Ascending aorta (tissue), 2 donors: ENCODE measurements around the gene ECE2. TPM values are rescaled to one million over a fixed set of nuclear protein-coding genes. Genes with fewer than 3 reads are reported as not detected.

ENCODE experiments used
- DNase-seq, 2 donors: peaks; one replicate each; pipeline ENCODE4 v3.0.0-alpha.2; 2019; ENCODE audit warnings: low spot score in 2 of 2
- H3K27ac ChIP-seq, 2 donors: fragments of 200-600 bp; sonication (generic); one replicate each; pipeline ENCODE4 v1.5.1; 2016 to 2017; ENCODE audit warnings: mild to moderate bottlenecking in 1 of 2
- H3K27me3 ChIP-seq: fragments of 200-600 bp; sonication (generic); one replicate; pipeline ENCODE4 v1.5.1; 2017
- H3K36me3 ChIP-seq, 2 donors: fragments of 200-600 bp; sonication (generic); one replicate each; pipeline ENCODE4 v1.5.1; 2016
- H3K4me1 ChIP-seq, 2 donors: fragments of 200-600 bp; sonication (generic); one replicate each; pipeline ENCODE4 v1.5.1; 2016 to 2017; ENCODE audit warnings: mild to moderate bottlenecking in 1 of 2
- H3K4me3 ChIP-seq, 2 donors: fragments of 200-600 bp; sonication (generic); one replicate each; pipeline ENCODE4 v1.5.1; 2016 to 2017; ENCODE audit warnings: mild to moderate bottlenecking in 1 of 2
- H3K9me3 ChIP-seq, 2 donors: fragments of 200-600 bp; sonication (generic); one replicate each; pipeline ENCODE4 v1.5.1; 2016
- CTCF ChIP-seq, 3 experiments: fragments of 200-600 bp in 2 of 3; fragments of 450-650 bp in 1 of 3; sonication (generic) in 2 of 3; IDR thresholded peaks; one replicate each; pipeline ENCODE4 v1.5.1; 2016 to 2019; ENCODE audit warnings: antibody characterized with exemption in 3 of 3, mild to moderate bottlenecking in 1 of 3, moderate library complexity in 1 of 3
- intact Hi-C: fragments of 100-400 bp; cut with DNase I; formaldehyde crosslinking; loops from one replicate; pipeline ENCODE4 v1.15.1; 2023
- total RNA-seq: library from RNA; depleted of rRNA; stranded (reverse); fragments of >200 nt; gene quantifications from one replicate; pipeline ENCODE4 v1.1.0, GENCODE V29; 2016

The ECE2 gene
- total RNA-seq, 1 donor from 2014 or later: not detected

- Histone ChIP-seq H3K4me1 (no peaks in the 10 kb centered on the region), H3K9me3 (no peaks in the 10 kb centered on the region), H3K27ac (no peak overlapping the region), H3K4me3 (no peak overlapping the region), H3K36me3 (peaks cover 11 to 14% of the 10 kb centered on the region in 2 donors), H3K27me3 (no peaks in the 10 kb centered on the region)
- intact Hi-C loops: loop anchor here (5.0 kb wide), 1 partner anchor 409 kb away; no protein-coding TSS in a partner anchor
- no peak for TF ChIP-seq CTCF (IDR thresholded peaks at IDR 0.05)
- no peak for DNase-seq
Observed at GRCh38 chr3:184296616-184297015, 20.8 kb downstream of the ECE2 start.

- TF ChIP-seq CTCF (IDR thresholded peaks at IDR 0.05): peak in 1 of 3 experiments; percentile 18
- DNase-seq: peak; percentile 84 to 99
- H3K27me3 ChIP-seq: no peaks in the 10 kb centered on the region
- intact Hi-C loops: loop anchor here (1.0 to 5.0 kb wide), 9 partner anchors 15 to 412 kb away; partner anchors contain the start of genes ABCF3, AP2M1, CLCN2 and EEF1AKMT4
- H3K4me1 ChIP-seq: no peaks in the 10 kb centered on the region
- H3K9me3 ChIP-seq: no peaks in the 10 kb centered on the region
- peaks cover 34 to 36% of the 10 kb centered on the region in 2 donors for H3K36me3 ChIP-seq
- peak within 1 kb of the TSS; percentile 73 to 76 for H3K27ac ChIP-seq
- H3K4me3 ChIP-seq: peak within 1 kb of the TSS; percentile 75 to 78
Observed at GRCh38 chr3:184298759-184299487, 23.1 kb downstream of the ECE2 start, which contains the start of gene PSMD2. PSMD2 (plus strand) TSS chr3:184299241; CDS start chr3:184299267, 26 bp downstream.

- Histone ChIP-seq H3K36me3 (peaks cover 42 to 44% of the 10 kb centered on the region in 2 donors), H3K27ac (peak overlapping the region; percentile 50 to 73), H3K4me1 (no peaks in the 10 kb centered on the region), H3K9me3 (no peaks in the 10 kb centered on the region), H3K27me3 (no peaks in the 10 kb centered on the region), H3K4me3 (peak overlapping the region; percentile 75 to 78)
- intact Hi-C loops: loop anchor here (1.0 to 5.0 kb wide), 9 partner anchors 15 to 412 kb away; partner anchors contain the start of genes ABCF3, AP2M1, CLCN2 and EEF1AKMT4
- TF ChIP-seq CTCF (IDR thresholded peaks at IDR 0.05): no peak
- DNase-seq: no peak
Observed at GRCh38 chr3:184299488-184300377, 23.9 kb downstream of the ECE2 start.

GRCh38 chr3:184300378-184300720 is 24.5 kb downstream of the ECE2 start:
- Histone ChIP-seq H3K9me3 (no peaks in the 10 kb centered on the region), H3K4me1 (no peaks in the 10 kb centered on the region), H3K27me3 (no peaks in the 10 kb centered on the region), H3K36me3 (peaks cover 49% of the 10 kb centered on the region in 2 donors), H3K4me3 (peak overlapping the region in 1 of 2 donors; percentile 75), H3K27ac (no peak overlapping the region)
- DNase-seq: no peak
- no peak for TF ChIP-seq CTCF (IDR thresholded peaks at IDR 0.05)
- intact Hi-C loops: no loop called here

- Histone ChIP-seq H3K9me3 (no peaks in the 10 kb centered on the region), H3K27ac (no peak overlapping the region), H3K4me1 (no peaks in the 10 kb centered on the region), H3K4me3 (no peak overlapping the region), H3K27me3 (no peaks in the 10 kb centered on the region), H3K36me3 (peaks cover 82 to 87% of the 10 kb centered on the region in 2 donors)
- DNase-seq: no peak
- intact Hi-C loops: no loop called here
- TF ChIP-seq CTCF (IDR thresholded peaks at IDR 0.05): no peak
Observed at GRCh38 chr3:184305577-184305976, 29.8 kb downstream of the ECE2 start.
